GM19438 (cell line): ENCODE results near the gene PACSIN1.
A peak's percentile ranks its signal among the peaks of the same experiment; 100 is the strongest.
"Not testable (repeated sequence)": the region's sequence is repeated elsewhere in the genome, so short reads cannot be mapped to it uniquely, and the experiment has no call there.

ENCODE experiments used
- ATAC-seq: cut with Tn5 transposase; IDR thresholded peaks from one replicate; pipeline ENCODE4 v1.9.1; 2021; ENCODE audit warnings: low read depth; ENCODE audit not compliant: unreplicated experiment

The PACSIN1 gene

DNA sequence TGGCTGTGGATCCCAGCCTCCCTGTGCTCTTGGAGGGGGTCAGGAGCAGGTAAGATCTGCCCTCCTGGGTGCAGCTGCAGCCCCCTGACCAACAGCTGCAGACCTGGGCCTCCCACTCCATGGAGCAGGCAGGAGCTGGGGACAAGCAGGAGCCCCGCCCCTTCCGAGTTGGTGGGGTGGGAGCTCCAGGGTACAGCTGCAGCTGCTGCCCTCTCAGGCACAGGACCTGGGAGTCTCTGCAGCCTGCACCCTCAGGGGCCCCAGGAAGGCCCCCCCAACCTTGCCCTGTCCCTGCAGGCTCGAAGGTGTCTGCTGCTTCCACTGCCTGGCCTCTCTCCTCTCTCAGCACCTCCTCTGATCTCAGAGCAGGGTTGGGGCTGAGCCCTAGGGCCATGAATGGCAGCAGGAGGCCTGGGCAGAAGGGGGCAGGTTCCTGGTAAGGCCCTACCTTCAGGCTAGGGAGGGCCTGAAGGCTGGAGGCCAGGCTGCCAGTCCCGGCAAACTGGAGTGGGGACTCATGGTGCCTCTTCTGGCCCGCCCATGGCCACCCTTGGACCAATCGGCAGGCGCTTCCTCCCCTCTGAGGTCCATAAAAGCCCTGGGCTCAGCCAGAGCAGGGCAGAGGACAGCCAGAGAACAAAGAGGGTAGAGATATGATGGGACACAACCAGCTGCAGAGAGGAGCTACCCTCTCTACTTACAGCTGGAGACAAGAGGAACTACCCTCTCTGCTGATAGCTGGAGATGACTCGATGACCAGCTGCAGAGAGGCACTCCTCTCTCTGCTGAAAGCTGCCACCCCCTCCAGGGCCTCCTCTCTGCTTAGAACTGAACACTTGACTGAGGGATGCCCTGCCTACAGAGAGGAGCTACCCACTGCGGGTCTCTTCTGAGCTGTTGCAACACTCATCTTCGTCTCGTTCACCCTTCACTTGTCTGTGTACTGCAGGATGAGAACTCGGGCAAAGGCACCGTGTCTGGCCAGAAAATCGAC lies 7.8 kb upstream of the PACSIN1 start:
- ATAC-seq = no peak

DNA sequence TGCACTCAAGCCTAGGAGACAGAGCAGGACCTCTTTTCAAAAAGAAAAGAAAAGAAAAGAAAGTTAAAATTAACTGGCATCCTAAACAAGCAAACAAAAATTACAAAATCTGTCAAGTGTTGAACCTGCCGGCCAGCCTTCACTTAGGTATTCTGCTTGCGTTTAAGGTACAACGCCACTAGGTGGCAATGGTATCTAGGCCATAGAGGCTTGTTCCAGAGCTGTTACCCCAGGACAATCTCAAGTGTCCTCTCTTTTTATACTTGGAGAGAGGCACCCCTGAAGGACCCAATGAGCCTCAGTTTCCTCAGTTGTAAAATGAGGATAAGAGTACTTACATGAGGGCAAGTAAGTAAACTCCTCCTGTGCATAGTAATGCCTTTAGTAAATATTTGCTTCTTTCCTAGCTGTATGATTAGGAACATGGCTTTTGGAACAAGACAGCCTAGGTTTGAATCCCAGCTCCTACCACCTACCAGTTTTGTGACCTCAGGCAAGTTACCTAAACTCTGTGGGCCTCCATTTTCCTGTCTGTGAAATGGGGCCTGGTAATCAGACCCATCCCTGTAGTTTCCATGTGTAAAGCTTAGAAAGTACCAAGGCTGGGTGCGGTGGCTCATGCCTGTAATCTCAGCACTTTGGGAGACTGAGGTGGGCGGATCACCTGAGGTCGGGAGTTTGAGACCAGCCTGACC lies 5.8 kb upstream of the PACSIN1 start:
- ATAC-seq = no peak

- ATAC-seq = no peak
Observed at GRCh38 chr6:34460796-34461507, 4.9 kb upstream of the PACSIN1 start.

- ATAC-seq = no peak
Observed at GRCh38 chr6:34462010-34462409, 3.9 kb upstream of the PACSIN1 start.

- ATAC-seq = no peak
Observed at GRCh38 chr6:34462551-34462971, 3.3 kb upstream of the PACSIN1 start.

GRCh38 chr6:34463299-34463698 lies 2.6 kb upstream of the PACSIN1 start:
- no peak for ATAC-seq

DNA sequence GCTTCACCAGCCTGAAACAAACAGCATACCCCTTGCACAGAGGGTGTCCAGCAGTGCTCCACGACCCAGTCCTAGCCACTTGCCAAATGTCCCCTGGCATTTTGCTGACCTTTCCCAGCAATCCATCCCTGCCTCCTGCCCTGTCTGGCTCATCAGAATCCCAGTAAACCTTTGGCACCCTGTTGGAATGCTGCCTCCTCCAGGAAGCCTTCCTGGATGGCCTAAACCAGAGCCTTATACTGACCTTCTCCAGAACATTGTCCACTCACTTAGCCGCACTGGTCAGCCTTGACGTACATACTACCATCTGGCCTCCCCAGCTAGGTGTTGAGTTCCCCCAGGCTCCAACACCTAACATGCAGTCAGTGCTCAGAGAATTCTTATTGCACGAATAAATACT lies 2.0 kb upstream of the PACSIN1 start:
- no peak for ATAC-seq

GRCh38 chr6:34466242-34467185 lies 638 bp downstream of the PACSIN1 start:
- ATAC-seq = no peak

- ATAC-seq = peak; percentile 77
Observed at GRCh38 chr6:34468378-34468892, 2.6 kb downstream of the PACSIN1 start.

DNA sequence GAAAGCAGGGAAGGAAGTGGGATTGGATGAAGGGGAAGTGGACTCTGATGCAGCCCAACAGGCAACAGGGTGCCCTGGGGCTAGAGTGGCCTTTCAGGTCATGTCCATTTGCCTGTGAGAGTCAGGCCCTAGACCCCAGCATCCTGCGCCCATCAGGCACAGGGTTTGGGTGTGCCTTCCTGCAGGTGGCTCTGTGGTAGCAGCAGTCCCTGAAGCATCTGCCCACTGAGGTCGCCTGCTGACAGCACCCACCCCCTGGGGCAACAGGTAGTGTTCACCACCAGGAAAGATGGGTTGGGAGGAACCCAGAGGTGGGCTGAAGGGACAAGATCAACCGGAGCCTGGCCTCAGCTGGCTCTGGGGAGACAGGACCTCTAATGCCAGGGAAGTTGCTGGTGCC lies 3.6 kb downstream of the PACSIN1 start:
- ATAC-seq = no peak

GRCh38 chr6:34472425-34472824 lies 6.5 kb downstream of the PACSIN1 start:
- no peak for ATAC-seq

GRCh38 chr6:34473967-34474366 lies 8.1 kb downstream of the PACSIN1 start:
- no peak for ATAC-seq

- no peak for ATAC-seq
Observed at GRCh38 chr6:34474754-34475153, 8.9 kb downstream of the PACSIN1 start.

- no peak for ATAC-seq
Observed at GRCh38 chr6:34475238-34475682, 9.4 kb downstream of the PACSIN1 start.

- ATAC-seq = no peak
Observed at GRCh38 chr6:34475767-34476328, 10.0 kb downstream of the PACSIN1 start.

DNA sequence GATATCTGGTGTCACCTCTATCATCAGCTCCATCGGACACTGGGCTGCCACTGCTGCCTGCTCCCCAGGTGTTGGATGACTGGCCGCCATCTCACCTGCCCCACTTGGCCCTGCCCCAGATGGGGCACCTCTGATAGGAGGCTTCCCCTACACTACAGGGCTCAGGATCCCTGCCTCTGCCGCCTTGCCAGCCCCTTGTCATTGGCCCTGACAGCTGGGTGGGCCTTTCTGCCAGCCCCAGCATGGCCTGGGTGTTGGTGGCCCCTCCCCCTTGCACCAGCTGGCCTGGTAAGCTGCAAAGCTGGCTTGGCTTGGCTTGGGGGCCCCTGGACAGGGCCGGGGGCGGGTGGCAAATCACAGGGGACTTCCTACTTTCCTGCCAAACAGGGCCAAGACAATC lies 10.6 kb downstream of the PACSIN1 start:
- no peak for ATAC-seq

DNA sequence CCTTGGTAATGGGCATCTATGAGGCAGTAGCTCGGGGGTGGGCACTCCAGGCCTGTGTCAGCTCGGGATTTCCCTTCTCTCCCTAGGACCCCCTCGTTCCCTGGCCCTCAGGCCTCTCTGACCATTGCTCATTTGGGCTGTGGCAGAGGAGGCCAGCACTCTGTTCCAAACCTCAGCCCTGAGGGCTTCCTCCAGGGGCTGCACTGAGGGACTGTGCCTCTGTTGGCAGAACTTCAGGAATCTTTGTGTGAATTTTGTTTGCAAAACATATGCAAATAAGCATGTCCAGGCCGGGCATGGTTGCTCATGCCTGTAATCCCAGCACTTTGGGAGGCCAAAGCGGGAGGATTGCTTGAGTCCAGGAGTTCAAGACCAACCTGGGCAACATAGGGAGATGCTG lies 11.0 kb downstream of the PACSIN1 start:
- ATAC-seq = no peak

GRCh38 chr6:34478796-34479195 lies 12.9 kb downstream of the PACSIN1 start:
- no peak for ATAC-seq

DNA sequence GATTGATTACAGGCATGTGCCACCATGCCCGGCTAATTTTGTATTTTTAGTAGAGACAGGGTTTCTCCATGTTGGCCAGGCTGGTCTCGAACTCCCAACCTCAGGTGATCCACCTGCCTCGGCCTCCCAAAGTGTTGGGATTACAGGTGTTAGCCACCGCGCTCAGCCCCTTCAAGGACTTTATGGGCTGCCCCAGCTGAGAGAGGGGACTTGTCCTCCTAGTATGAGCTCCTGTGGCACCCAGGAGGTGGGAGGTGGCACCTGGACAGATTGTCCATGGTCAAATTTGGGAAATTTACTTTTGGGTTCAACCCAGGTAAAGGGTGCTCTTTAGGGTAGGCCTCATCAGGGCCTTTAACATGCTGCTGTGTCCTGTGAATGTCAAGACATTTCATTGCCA lies 17.9 kb downstream of the PACSIN1 start:
- not testable (repeated sequence) for ATAC-seq
